Neural progenitor cell (in vitro differentiated cells): Measurements from ENCODE around the gene LZIC. TPM values are rescaled to one million over a fixed set of nuclear protein-coding genes. Genes with fewer than 3 reads are reported as not detected.

ENCODE experiments used
- DNase-seq: peaks from one replicate; pipeline ENCODE4 v3.0.0-alpha.2; 2016; ENCODE audit warnings: low spot score
- H2AFZ ChIP-seq: fragments of 200-600 bp; sonication (generic); replicated peaks from 2 replicates; pipeline ENCODE4 v1.6.1; 2016; ENCODE audit warnings: antibody characterized with exemption
- H3F3A ChIP-seq: fragments of 200-600 bp; sonication (generic); 2 replicates; pipeline ENCODE4 v1.6.1; 2016; ENCODE audit warnings: antibody characterized with exemption, low read depth
- H3K27ac ChIP-seq: fragments of 200-600 bp; sonication (generic); 2 replicates; pipeline ENCODE4 v1.5.1; 2016; ENCODE audit warnings: mild to moderate bottlenecking
- H3K27me3 ChIP-seq: fragments of 200-600 bp; sonication (generic); 2 replicates; pipeline ENCODE4 v1.6.1; 2016; ENCODE audit warnings: mild to moderate bottlenecking, moderate library complexity
- H3K36me3 ChIP-seq: fragments of 200-600 bp; sonication (generic); 2 replicates; pipeline ENCODE4 v1.5.1; 2016
- H3K4me1 ChIP-seq: fragments of 200-600 bp; sonication (generic); 2 replicates; pipeline ENCODE4 v1.6.1; 2016; ENCODE audit warnings: mixed run types
- H3K4me2 ChIP-seq: fragments of 200-600 bp; sonication (generic); 2 replicates; pipeline ENCODE4 v1.6.1; 2016
- H3K4me3 ChIP-seq: fragments of 200-600 bp; sonication (generic); 2 replicates; pipeline ENCODE4 v1.5.1; 2016
- H3K79me2 ChIP-seq: fragments of 200-600 bp; sonication (generic); 2 replicates; pipeline ENCODE4 v1.6.1; 2016; ENCODE audit warnings: low read depth
- H3K9ac ChIP-seq: fragments of 200-600 bp; sonication (generic); 2 replicates; pipeline ENCODE4 v1.6.1; 2016
- H3K9me3 ChIP-seq: fragments of 200-600 bp; sonication (generic); 2 replicates; pipeline ENCODE4 v1.5.1; 2016; ENCODE audit warnings: low read depth
- H4K20me1 ChIP-seq: fragments of 200-600 bp; sonication (generic); 2 replicates; pipeline ENCODE4 v1.6.1; 2016; ENCODE audit warnings: low read depth
- H3K27ac Mint-ChIP-seq: 3 replicates; pipeline ENCODE4 v1.8.0; 2021; ENCODE audit warnings: mixed read lengths
- H3K27me3 Mint-ChIP-seq: 2 replicates; pipeline ENCODE4 v1.8.0; 2022; ENCODE audit warnings: low read depth, mild to moderate bottlenecking, inconsistent platforms, moderate library complexity, mixed read lengths; ENCODE audit not compliant: insufficient read depth
- H3K36me3 Mint-ChIP-seq: 3 replicates; pipeline ENCODE4 v1.8.0; 2021; ENCODE audit warnings: mixed read lengths
- H3K4me1 Mint-ChIP-seq: 3 replicates; pipeline ENCODE4 v1.8.0; 2021; ENCODE audit warnings: mixed read lengths
- H3K4me3 Mint-ChIP-seq: 3 replicates; pipeline ENCODE4 v1.8.0; 2021; ENCODE audit warnings: mild to moderate bottlenecking, moderate library complexity, mixed read lengths
- H3K9me3 Mint-ChIP-seq: 3 replicates; pipeline ENCODE4 v1.8.0; 2020; ENCODE audit warnings: mixed read lengths
- CTCF ChIP-seq: fragments of 200-600 bp; sonication (generic); IDR thresholded peaks from 2 replicates; pipeline ENCODE4 v1.5.1; 2017; ENCODE audit warnings: antibody characterized with exemption, mild to moderate bottlenecking
- EZH2 ChIP-seq: fragments of 200-600 bp; sonication (generic); IDR thresholded peaks from 2 replicates; pipeline ENCODE4 v1.6.1; 2017; ENCODE audit warnings: antibody characterized with exemption, mild to moderate bottlenecking, moderate library complexity
- EZH2phosphoT487 ChIP-seq: fragments of 200-600 bp; sonication (generic); IDR thresholded peaks from 2 replicates; pipeline ENCODE4 v1.6.1; 2017; ENCODE audit warnings: antibody characterized with exemption
- total RNA-seq: library from RNA; depleted of rRNA; stranded (reverse); fragments of >200 nt; gene quantifications from 2 replicates; pipeline ENCODE4 v1.2.3, GENCODE V29; 2015; ENCODE audit warnings: low replicate concordance

The LZIC gene
- total RNA-seq, 1 donor from 2014 or later = 60.6 TPM

- no peak overlapping the region for H3K27ac Mint-ChIP-seq
- H3K9me3 ChIP-seq = no peaks in the 10 kb centered on the region
- H3K4me3 Mint-ChIP-seq = no peak overlapping the region
- TF ChIP-seq CTCF (no peak), EZH2phosphoT487 (no peak), EZH2 (no peak)
- H3K4me1 Mint-ChIP-seq = peaks cover 34% of the 10 kb centered on the region
- peak; percentile 75 for DNase-seq
- no peak overlapping the region for H3K9ac ChIP-seq
- peaks cover 25% of the 10 kb centered on the region for H3F3A ChIP-seq
- peaks cover 8% of the 10 kb centered on the region for H3K36me3 Mint-ChIP-seq
- no peak overlapping the region for H2AFZ ChIP-seq
- H4K20me1 ChIP-seq = peaks cover 24% of the 10 kb centered on the region
- H3K36me3 ChIP-seq = no peaks in the 10 kb centered on the region
- H3K27ac ChIP-seq = peak overlapping the region; percentile 80
- peaks cover 41% of the 10 kb centered on the region for H3K4me1 ChIP-seq
- no peaks in the 10 kb centered on the region for H3K27me3 ChIP-seq
- peaks cover 11% of the 10 kb centered on the region for H3K27me3 Mint-ChIP-seq
- no peaks in the 10 kb centered on the region for H3K9me3 Mint-ChIP-seq
- peak overlapping the region; percentile 60 for H3K4me2 ChIP-seq
- H3K79me2 ChIP-seq = peaks cover 29% of the 10 kb centered on the region
- H3K4me3 ChIP-seq = no peak overlapping the region
These were observed 59.4 kb downstream of the LZIC start for GRCh38 chr1:9883585-9884449.

GRCh38 chr1:9882945-9883303, 60.3 kb downstream of the LZIC start:
- Histone ChIP-seq H3K4me3 (no peak overlapping the region), H3K27ac (no peak overlapping the region), H3K4me1 (peaks cover 36% of the 10 kb centered on the region), H3K9me3 (no peaks in the 10 kb centered on the region), H3K9ac (no peak overlapping the region), H3K36me3 (no peaks in the 10 kb centered on the region), H3K27me3 (no peaks in the 10 kb centered on the region), H3K4me2 (no peak overlapping the region), H2AFZ (no peak overlapping the region), H3K79me2 (peaks cover 27% of the 10 kb centered on the region), H4K20me1 (peaks cover 24% of the 10 kb centered on the region), H3F3A (peaks cover 21% of the 10 kb centered on the region)
- Mint-ChIP-seq H3K27ac (peak overlapping the region; percentile 43), H3K36me3 (peaks cover 8% of the 10 kb centered on the region), H3K27me3 (peaks cover 11% of the 10 kb centered on the region), H3K4me3 (no peak overlapping the region), H3K9me3 (no peaks in the 10 kb centered on the region), H3K4me1 (peaks cover 31% of the 10 kb centered on the region)
- DNase-seq = no peak
- no peak for TF ChIP-seq CTCF
- TF ChIP-seq EZH2phosphoT487 = no peak
- TF ChIP-seq EZH2 = no peak

DNA sequence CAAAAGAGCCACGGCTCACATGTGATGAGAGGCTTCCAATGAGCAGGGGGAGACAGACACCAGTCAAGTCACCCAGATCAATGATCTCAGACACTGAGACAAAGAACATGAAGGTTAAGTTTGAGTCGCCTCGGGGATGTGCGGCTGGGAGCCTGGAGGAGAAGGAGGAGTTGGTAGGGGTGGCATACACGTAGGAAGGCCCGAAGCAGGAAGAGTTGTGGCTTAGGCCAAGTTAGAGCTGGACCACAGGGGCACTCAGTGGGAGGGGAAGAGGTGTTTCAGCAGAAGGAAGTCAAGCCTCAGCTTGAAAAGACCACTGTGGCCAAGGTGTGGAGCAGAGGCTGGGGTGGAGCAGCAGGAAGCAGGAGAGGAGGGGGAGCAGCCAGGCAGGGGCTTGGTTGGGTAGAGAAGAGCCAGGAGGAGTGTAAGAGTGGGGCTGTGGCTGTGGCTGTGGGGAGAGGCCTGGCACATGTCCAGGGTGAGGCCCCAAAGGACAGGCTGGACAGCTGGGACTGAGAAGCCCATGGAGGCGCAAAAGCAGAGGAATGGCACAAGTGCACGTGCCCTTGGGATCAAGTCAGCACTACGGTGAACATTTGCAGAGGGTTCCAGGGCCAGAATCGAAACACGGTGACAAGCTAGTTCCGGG, 60.8 kb downstream of the LZIC start:
- no peak overlapping the region for H3K9ac ChIP-seq
- peaks cover 35% of the 10 kb centered on the region for H3K4me1 ChIP-seq
- no peaks in the 10 kb centered on the region for H3K9me3 Mint-ChIP-seq
- peaks cover 8% of the 10 kb centered on the region for H3K36me3 Mint-ChIP-seq
- TF ChIP-seq EZH2phosphoT487 (no peak), CTCF (no peak), EZH2 (no peak)
- no peak for DNase-seq
- H3K36me3 ChIP-seq = no peaks in the 10 kb centered on the region
- peaks cover 31% of the 10 kb centered on the region for H3K4me1 Mint-ChIP-seq
- peak overlapping the region; percentile 43 for H3K27ac Mint-ChIP-seq
- no peaks in the 10 kb centered on the region for H3K27me3 ChIP-seq
- no peak overlapping the region for H3K4me3 Mint-ChIP-seq
- H3K79me2 ChIP-seq = peaks cover 22% of the 10 kb centered on the region
- no peak overlapping the region for H3K4me2 ChIP-seq
- peaks cover 23% of the 10 kb centered on the region for H4K20me1 ChIP-seq
- H3K27me3 Mint-ChIP-seq = peaks cover 11% of the 10 kb centered on the region
- no peak overlapping the region for H3K4me3 ChIP-seq
- H3K27ac ChIP-seq = no peak overlapping the region
- H2AFZ ChIP-seq = no peak overlapping the region
- peaks cover 21% of the 10 kb centered on the region for H3F3A ChIP-seq
- H3K9me3 ChIP-seq = no peaks in the 10 kb centered on the region
